Measurements from ENCODE around the gene DCTD. TPM values are rescaled to one million over a fixed set of nuclear protein-coding genes. Genes with fewer than 3 reads are reported as not detected.

The DCTD gene
- total and polyA plus RNA-seq, 4 donors = 65.1 to 78.4 (median 72.8) TPM

GRCh38 chr4:182937268-182938204, 20.4 kb upstream of the DCTD start:
- Histone ChIP-seq H3K4me3 (ENCODE audit: low read length in 2 of 2) (no peak overlapping the region), H3K27me3 (ENCODE audit: control insufficient read depth in 1 of 2, insufficient read depth in 2 of 2, low read length in 1 of 2) (no peaks in the 10 kb centered on the region), H3K9me3 (ENCODE audit: control insufficient read depth, low read length) (no peaks in the 10 kb centered on the region), H3K4me1 (ENCODE audit: control insufficient read depth in 1 of 2, insufficient read depth in 2 of 2, low read length in 2 of 2) (no peaks in the 10 kb centered on the region), H3K36me3 (ENCODE audit: control insufficient read depth in 1 of 2, insufficient read depth in 2 of 2, low read length in 1 of 2) (no peaks in the 10 kb centered on the region), H3K27ac (ENCODE audit: low read depth in 1 of 2, low read length in 2 of 2) (no peak overlapping the region)
- ATAC-seq (ENCODE audit: low FRiP score) (no peak), DNase-seq (no peak)
- 68 to 80% methylated on average over 5 of the region's 5 CpGs for WGBS, 2 donors
- intact Hi-C loops (cut with DNase I) = loop anchor here (2.0 to 10.0 kb wide), 5 partner anchors 137 to 467 kb away; no protein-coding TSS in a partner anchor

- 81 to 90% methylated on average over 5 of the region's 5 CpGs for WGBS, 2 donors
- Histone ChIP-seq H3K4me3 (ENCODE audit: low read length in 2 of 2) (no peak overlapping the region), H3K27me3 (ENCODE audit: control insufficient read depth in 1 of 2, insufficient read depth in 2 of 2, low read length in 1 of 2) (no peaks in the 10 kb centered on the region), H3K27ac (ENCODE audit: low read depth in 1 of 2, low read length in 2 of 2) (no peak overlapping the region), H3K4me1 (ENCODE audit: control insufficient read depth in 1 of 2, insufficient read depth in 2 of 2, low read length in 2 of 2) (no peaks in the 10 kb centered on the region), H3K9me3 (ENCODE audit: control insufficient read depth, low read length) (no peaks in the 10 kb centered on the region), H3K36me3 (ENCODE audit: control insufficient read depth in 1 of 2, insufficient read depth in 2 of 2, low read length in 1 of 2) (no peaks in the 10 kb centered on the region)
- intact Hi-C loops (cut with DNase I) = loop anchor here (10.0 kb wide), 2 partner anchors 142 to 472 kb away; no protein-coding TSS in a partner anchor
- ATAC-seq (ENCODE audit: low FRiP score) (no peak), DNase-seq (no peak)
Measured at GRCh38 chr4:182932651-182933050, 15.5 kb upstream of the DCTD start.

GRCh38 chr4:182931691-182932345, 14.6 kb upstream of the DCTD start:
- no peak for ATAC-seq (ENCODE audit: low FRiP score)
- no peak overlapping the region for H3K4me3 ChIP-seq (ENCODE audit: low read length in 2 of 2)
- WGBS, 2 donors = 87 to 90% methylated on average over 5 of the region's 5 CpGs
- no peaks in the 10 kb centered on the region for H3K36me3 ChIP-seq (ENCODE audit: control insufficient read depth in 1 of 2, insufficient read depth in 2 of 2, low read length in 1 of 2)
- intact Hi-C loops (cut with DNase I) = loop anchor here (10.0 kb wide), 2 partner anchors 143 to 473 kb away; no protein-coding TSS in a partner anchor
- no peak overlapping the region for H3K27ac ChIP-seq (ENCODE audit: low read depth in 1 of 2, low read length in 2 of 2)
- H3K27me3 ChIP-seq (ENCODE audit: control insufficient read depth in 1 of 2, insufficient read depth in 2 of 2, low read length in 1 of 2) = no peaks in the 10 kb centered on the region
- DNase-seq = no peak
- no peaks in the 10 kb centered on the region for H3K9me3 ChIP-seq (ENCODE audit: control insufficient read depth, low read length)
- H3K4me1 ChIP-seq (ENCODE audit: control insufficient read depth in 1 of 2, insufficient read depth in 2 of 2, low read length in 2 of 2) = no peaks in the 10 kb centered on the region

- no peak for ATAC-seq (ENCODE audit: low FRiP score)
- DNase-seq = no peak
- H3K4me3 ChIP-seq (ENCODE audit: low read length in 2 of 2) = no peak overlapping the region
- no peak overlapping the region for H3K27ac ChIP-seq (ENCODE audit: low read depth in 1 of 2, low read length in 2 of 2)
- H3K36me3 ChIP-seq (ENCODE audit: control insufficient read depth in 1 of 2, insufficient read depth in 2 of 2, low read length in 1 of 2) = no peaks in the 10 kb centered on the region
- no peaks in the 10 kb centered on the region for H3K9me3 ChIP-seq (ENCODE audit: control insufficient read depth, low read length)
- H3K27me3 ChIP-seq (ENCODE audit: control insufficient read depth in 1 of 2, insufficient read depth in 2 of 2, low read length in 1 of 2) = no peaks in the 10 kb centered on the region
- intact Hi-C loops (cut with DNase I) = loop anchor here (10.0 kb wide), 2 partner anchors 144 to 474 kb away; no protein-coding TSS in a partner anchor
- H3K4me1 ChIP-seq (ENCODE audit: control insufficient read depth in 1 of 2, insufficient read depth in 2 of 2, low read length in 2 of 2) = no peaks in the 10 kb centered on the region
- 63 to 69% methylated on average over 6 of the region's 6 CpGs for WGBS, 2 donors
Measured at GRCh38 chr4:182930889-182931288, 13.7 kb upstream of the DCTD start.

- no peaks in the 10 kb centered on the region for H3K27me3 ChIP-seq (ENCODE audit: control insufficient read depth in 1 of 2, insufficient read depth in 2 of 2, low read length in 1 of 2)
- WGBS, 2 donors = 78 to 90% methylated on average over 3 of the region's 3 CpGs
- H3K4me3 ChIP-seq (ENCODE audit: low read length in 2 of 2) = no peak overlapping the region
- DNase-seq = no peak
- intact Hi-C loops (cut with DNase I) = no loop called here
- H3K4me1 ChIP-seq (ENCODE audit: control insufficient read depth in 1 of 2, insufficient read depth in 2 of 2, low read length in 2 of 2) = no peaks in the 10 kb centered on the region
- no peaks in the 10 kb centered on the region for H3K9me3 ChIP-seq (ENCODE audit: control insufficient read depth, low read length)
- ATAC-seq (ENCODE audit: low FRiP score) = no peak
- no peak overlapping the region for H3K27ac ChIP-seq (ENCODE audit: low read depth in 1 of 2, low read length in 2 of 2)
- H3K36me3 ChIP-seq (ENCODE audit: control insufficient read depth in 1 of 2, insufficient read depth in 2 of 2, low read length in 1 of 2) = no peaks in the 10 kb centered on the region
Measured at GRCh38 chr4:182929296-182929695, 12.1 kb upstream of the DCTD start.

- intact Hi-C loops (cut with DNase I) = no loop called here
- Histone ChIP-seq H3K4me3 (ENCODE audit: low read length in 2 of 2) (no peak overlapping the region), H3K27ac (ENCODE audit: low read depth in 1 of 2, low read length in 2 of 2) (no peak overlapping the region), H3K27me3 (ENCODE audit: control insufficient read depth in 1 of 2, insufficient read depth in 2 of 2, low read length in 1 of 2) (no peaks in the 10 kb centered on the region), H3K36me3 (ENCODE audit: control insufficient read depth in 1 of 2, insufficient read depth in 2 of 2, low read length in 1 of 2) (no peaks in the 10 kb centered on the region), H3K9me3 (ENCODE audit: control insufficient read depth, low read length) (no peaks in the 10 kb centered on the region), H3K4me1 (ENCODE audit: control insufficient read depth in 1 of 2, insufficient read depth in 2 of 2, low read length in 2 of 2) (no peaks in the 10 kb centered on the region)
- 58 to 64% methylated on average over 3 of the region's 3 CpGs for WGBS, 2 donors
- ATAC-seq (ENCODE audit: low FRiP score) (no peak), DNase-seq (no peak)
Measured at GRCh38 chr4:182928061-182928460, 10.9 kb upstream of the DCTD start.

GRCh38 chr4:182927505-182927904, 10.3 kb upstream of the DCTD start:
- ATAC-seq (ENCODE audit: low FRiP score) = no peak
- no peaks in the 10 kb centered on the region for H3K4me1 ChIP-seq (ENCODE audit: control insufficient read depth in 1 of 2, insufficient read depth in 2 of 2, low read length in 2 of 2)
- no peaks in the 10 kb centered on the region for H3K9me3 ChIP-seq (ENCODE audit: control insufficient read depth, low read length)
- H3K27ac ChIP-seq (ENCODE audit: low read depth in 1 of 2, low read length in 2 of 2) = no peak overlapping the region
- no peak for DNase-seq
- no peaks in the 10 kb centered on the region for H3K27me3 ChIP-seq (ENCODE audit: control insufficient read depth in 1 of 2, insufficient read depth in 2 of 2, low read length in 1 of 2)
- intact Hi-C loops (cut with DNase I) = no loop called here
- WGBS, 2 donors = 70 to 75% methylated on average over 3 of the region's 3 CpGs
- no peaks in the 10 kb centered on the region for H3K36me3 ChIP-seq (ENCODE audit: control insufficient read depth in 1 of 2, insufficient read depth in 2 of 2, low read length in 1 of 2)
- H3K4me3 ChIP-seq (ENCODE audit: low read length in 2 of 2) = no peak overlapping the region

- WGBS, 2 donors = 92 to 94% methylated on average over 1 of the region's 1 CpG
- no peaks in the 10 kb centered on the region for H3K27me3 ChIP-seq (ENCODE audit: control insufficient read depth in 1 of 2, insufficient read depth in 2 of 2, low read length in 1 of 2)
- no peaks in the 10 kb centered on the region for H3K4me1 ChIP-seq (ENCODE audit: control insufficient read depth in 1 of 2, insufficient read depth in 2 of 2, low read length in 2 of 2)
- H3K4me3 ChIP-seq (ENCODE audit: low read length in 2 of 2) = no peak overlapping the region
- intact Hi-C loops (cut with DNase I) = no loop called here
- H3K36me3 ChIP-seq (ENCODE audit: control insufficient read depth in 1 of 2, insufficient read depth in 2 of 2, low read length in 1 of 2) = no peaks in the 10 kb centered on the region
- no peak for DNase-seq
- no peak overlapping the region for H3K27ac ChIP-seq (ENCODE audit: low read depth in 1 of 2, low read length in 2 of 2)
- ATAC-seq (ENCODE audit: low FRiP score) = no peak
- H3K9me3 ChIP-seq (ENCODE audit: control insufficient read depth, low read length) = no peaks in the 10 kb centered on the region
Measured at GRCh38 chr4:182925855-182926254, 8.7 kb upstream of the DCTD start.
